GM12892 (cell line): ENCODE measurements around the gene CEP128.

ENCODE experiments used
- DNase-seq: peaks from one replicate; pipeline ENCODE4 v3.0.0; 2011; ENCODE audit not compliant: insufficient read length
- FAIRE-seq: peaks from 2 replicates; lab custom pipeline; 2011; peaks lifted over from hg19 to GRCh38; lab: Jason Lieb, UNC
- POLR2A ChIP-seq: IDR thresholded peaks from 2 replicates; pipeline ENCODE4 v1.6.1; 2011; ENCODE audit warnings: low read depth, low read length, control low read depth
- POLR2AphosphoS5 ChIP-seq: IDR thresholded peaks from 2 replicates; pipeline ENCODE4 v1.6.1; 2011; ENCODE audit warnings: low read depth, low read length, control low read depth
- TAF1 ChIP-seq: IDR thresholded peaks from 2 replicates; pipeline ENCODE4 v1.6.1; 2011; ENCODE audit warnings: low read depth, mild to moderate bottlenecking, control low read depth, low read length, borderline replicate concordance

Gene CEP128

GRCh38 chr14:80768646-80769045, 172.9 kb downstream of the CEP128 start:
- TF ChIP-seq POLR2AphosphoS5, result no peak
- no peak for TF ChIP-seq TAF1
- TF ChIP-seq POLR2A, result no peak
- no peak for FAIRE-seq
- no peak for DNase-seq

GRCh38 chr14:80764921-80765507, 176.5 kb downstream of the CEP128 start:
- DNase-seq (no peak), FAIRE-seq (no peak)
- TF ChIP-seq TAF1, result no peak
- TF ChIP-seq POLR2A, result no peak
- TF ChIP-seq POLR2AphosphoS5, result no peak

GRCh38 chr14:80764496-80764895, 177.0 kb downstream of the CEP128 start:
- no peak for FAIRE-seq
- no peak for TF ChIP-seq POLR2A
- no peak for TF ChIP-seq POLR2AphosphoS5
- TF ChIP-seq TAF1, result no peak
- no peak for DNase-seq

- FAIRE-seq, result no peak
- DNase-seq, result no peak
- TF ChIP-seq TAF1 (no peak), POLR2AphosphoS5 (no peak), POLR2A (no peak)
Measured at GRCh38 chr14:80762641-80763228, 178.8 kb downstream of the CEP128 start.

GRCh38 chr14:80754696-80755095, 186.8 kb downstream of the CEP128 start:
- FAIRE-seq (no peak), DNase-seq (no peak)
- TF ChIP-seq POLR2AphosphoS5 (no peak), POLR2A (no peak), TAF1 (no peak)

GRCh38 chr14:80751285-80751684, 190.3 kb downstream of the CEP128 start:
- TF ChIP-seq TAF1 (no peak), POLR2A (no peak), POLR2AphosphoS5 (no peak)
- FAIRE-seq, result no peak

GRCh38 chr14:80726211-80726610, 215.3 kb downstream of the CEP128 start:
- FAIRE-seq (no peak), DNase-seq (no peak)
- TF ChIP-seq TAF1, result no peak
- TF ChIP-seq POLR2AphosphoS5, result no peak
- no peak for TF ChIP-seq POLR2A

More at GRCh38 chr14:80751285-80751684, 190.3 kb downstream of the CEP128 start:
- DNase-seq, result no peak

- FAIRE-seq (no peak), DNase-seq (no peak)
- no peak for TF ChIP-seq POLR2A
- no peak for TF ChIP-seq TAF1
- no peak for TF ChIP-seq POLR2AphosphoS5
Measured at GRCh38 chr14:80718940-80719339, 222.6 kb downstream of the CEP128 start.

- no peak for TF ChIP-seq TAF1
- TF ChIP-seq POLR2A, result no peak
- TF ChIP-seq POLR2AphosphoS5, result no peak
- no peak for DNase-seq
- no peak for FAIRE-seq
Measured at GRCh38 chr14:80714474-80714873, 227.1 kb downstream of the CEP128 start.

GRCh38 chr14:80713076-80713850, 228.3 kb downstream of the CEP128 start:
- FAIRE-seq (no peak), DNase-seq (no peak)
- TF ChIP-seq TAF1, result no peak
- TF ChIP-seq POLR2AphosphoS5, result no peak
- no peak for TF ChIP-seq POLR2A

GRCh38 chr14:80705241-80705980, 236.1 kb downstream of the CEP128 start:
- DNase-seq (no peak), FAIRE-seq (no peak)
- no peak for TF ChIP-seq POLR2AphosphoS5
- TF ChIP-seq POLR2A, result no peak
- no peak for TF ChIP-seq TAF1

GRCh38 chr14:80700601-80701000, 240.9 kb downstream of the CEP128 start:
- TF ChIP-seq POLR2AphosphoS5 (no peak), TAF1 (no peak), POLR2A (no peak)
- no peak for FAIRE-seq
- DNase-seq, result no peak
